ENCODE results near the gene NRXN3. TPM values are rescaled to one million over a fixed set of nuclear protein-coding genes. Genes with fewer than 3 reads are reported as not detected.

NRXN3 gene
- polyA plus RNA-seq, 1 of the 3 experiments (the other 2 are of a cell fraction), result 1.6 TPM

GRCh38 chr14:78240567-78240966 is 70.4 kb downstream of the NRXN3 start:
- TF ChIP-seq TEAD4 (IDR thresholded peaks at IDR 0.05; ENCODE audit: borderline replicate concordance, insufficient read depth), result no peak
- no peak for TF ChIP-seq JUND (IDR thresholded peaks at IDR 0.05)
- TF ChIP-seq FOSL2 (IDR thresholded peaks at IDR 0.05; ENCODE audit: borderline replicate concordance, low read depth), result no peak
- TF ChIP-seq, protein P1, sequence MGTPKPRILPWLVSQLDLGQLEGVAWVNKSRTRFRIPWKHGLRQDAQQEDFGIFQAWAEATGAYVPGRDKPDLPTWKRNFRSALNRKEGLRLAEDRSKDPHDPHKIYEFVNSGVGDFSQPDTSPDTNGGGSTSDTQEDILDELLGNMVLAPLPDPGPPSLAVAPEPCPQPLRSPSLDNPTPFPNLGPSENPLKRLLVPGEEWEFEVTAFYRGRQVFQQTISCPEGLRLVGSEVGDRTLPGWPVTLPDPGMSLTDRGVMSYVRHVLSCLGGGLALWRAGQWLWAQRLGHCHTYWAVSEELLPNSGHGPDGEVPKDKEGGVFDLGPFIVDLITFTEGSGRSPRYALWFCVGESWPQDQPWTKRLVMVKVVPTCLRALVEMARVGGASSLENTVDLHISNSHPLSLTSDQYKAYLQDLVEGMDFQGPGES (IDR thresholded peaks at IDR 0.05; ENCODE audit: low read depth, low read length), result no peak
- TF ChIP-seq EZH2phosphoT487 (IDR thresholded peaks at IDR 0.05; ENCODE audit: borderline replicate concordance, low read depth), result no peak
- TF ChIP-seq NRF1 (IDR thresholded peaks at IDR 0.05; ENCODE audit: low read depth, low read length), result no peak
- no peak overlapping the region for H2AFZ ChIP-seq (ENCODE audit: low read depth)
- DNase-seq, result no peak
- no peak overlapping the region for H3K4me2 ChIP-seq
- no peaks in the 10 kb centered on the region for H3K9me3 ChIP-seq
- no peak overlapping the region for H3K9ac ChIP-seq
- H3K4me3 ChIP-seq (ENCODE audit: low read depth in 2 of 2, low read length in 1 of 2), result no peak overlapping the region
- CTCF ChIA-PET, result interaction anchor here (1.2 kb wide), 1 partner anchor 87 kb away, joined by 3 read pairs; no protein-coding TSS in a partner anchor
- H3K27me3 ChIP-seq (ENCODE audit: insufficient read depth), result no peaks in the 10 kb centered on the region
- H3K27ac ChIP-seq (ENCODE audit: low read depth in 2 of 2, low read length in 1 of 2), result no peak overlapping the region
- no peaks in the 10 kb centered on the region for H3K79me2 ChIP-seq (ENCODE audit: insufficient read depth)
- H3K9me2 ChIP-seq, result no peaks in the 10 kb centered on the region
- no peaks in the 10 kb centered on the region for H3K4me1 ChIP-seq (ENCODE audit: control insufficient read depth in 1 of 2, insufficient read depth in 2 of 2, low read depth in 1 of 2, low read length in 1 of 2)
- H3F3A ChIP-seq (replicated peaks; ENCODE audit: insufficient read depth), result no peaks in the 10 kb centered on the region
- H4K20me1 ChIP-seq (ENCODE audit: insufficient read depth), result no peaks in the 10 kb centered on the region
- H3K36me3 ChIP-seq (replicated peaks in 1 of 2; ENCODE audit: control insufficient read depth in 1 of 2, insufficient read depth in 2 of 2, low read length in 1 of 2), result no peaks in the 10 kb centered on the region
- POLR2A ChIA-PET, result no interaction called here
- WGBS (ENCODE audit: low lambda C conversion rate), result 25% methylated on average over 3 of the region's 3 CpGs

DNA sequence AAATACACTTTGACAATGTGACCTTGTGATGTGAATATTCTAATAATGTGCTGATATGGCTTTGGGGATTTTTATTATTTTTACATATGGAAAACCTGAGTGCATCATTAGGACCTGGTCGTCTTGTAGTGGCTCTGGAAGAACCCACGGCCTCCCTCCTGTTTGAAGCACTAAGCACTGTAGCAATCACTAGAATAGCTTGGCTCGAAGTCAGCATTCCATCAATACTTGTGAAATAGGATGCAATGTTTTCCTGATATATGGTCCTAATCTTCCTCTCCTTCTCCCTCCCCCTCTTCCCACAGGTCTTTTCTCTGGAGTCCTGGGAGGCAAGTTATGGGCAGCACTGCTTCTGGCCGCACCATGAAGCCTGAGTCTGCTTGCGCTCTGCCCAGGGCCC is 71.9 kb downstream of the NRXN3 start:
- H3K9ac ChIP-seq, result no peak overlapping the region
- CTCF ChIA-PET, result no interaction called here

More for the DNA sequence above, 71.9 kb downstream of the NRXN3 start:
- H3K27ac ChIP-seq (ENCODE audit: low read depth in 2 of 2, low read length in 1 of 2), result no peak overlapping the region
- POLR2A ChIA-PET, result no interaction called here
- no peaks in the 10 kb centered on the region for H3K9me3 ChIP-seq
- no peaks in the 10 kb centered on the region for H3F3A ChIP-seq (replicated peaks; ENCODE audit: insufficient read depth)
- no peaks in the 10 kb centered on the region for H4K20me1 ChIP-seq (ENCODE audit: insufficient read depth)
- H3K4me1 ChIP-seq (ENCODE audit: control insufficient read depth in 1 of 2, insufficient read depth in 2 of 2, low read depth in 1 of 2, low read length in 1 of 2), result no peaks in the 10 kb centered on the region
- H3K4me2 ChIP-seq, result no peak overlapping the region
- H3K9me2 ChIP-seq, result no peaks in the 10 kb centered on the region
- no peaks in the 10 kb centered on the region for H3K79me2 ChIP-seq (ENCODE audit: insufficient read depth)
- no peak overlapping the region for H3K4me3 ChIP-seq (ENCODE audit: low read depth in 2 of 2, low read length in 1 of 2)
- 13% methylated on average over 4 of the region's 5 CpGs for WGBS (ENCODE audit: low lambda C conversion rate)
- no peaks in the 10 kb centered on the region for H3K27me3 ChIP-seq (ENCODE audit: insufficient read depth)
- H2AFZ ChIP-seq (ENCODE audit: low read depth), result no peak overlapping the region
- DNase-seq, result no peak
- no peaks in the 10 kb centered on the region for H3K36me3 ChIP-seq (replicated peaks in 1 of 2; ENCODE audit: control insufficient read depth in 1 of 2, insufficient read depth in 2 of 2, low read length in 1 of 2)
- TF ChIP-seq FOXJ3 (CRISPR knock-in tag; IDR thresholded peaks at IDR 0.05) (no peak), REST (IDR thresholded peaks at IDR 0.05; ENCODE audit: low read depth, low read length) (no peak)

All from SK-N-SH (cell line).